Upper lobe of right lung (tissue), 1 donor: ENCODE measurements around the gene RASSF4. TPM values are rescaled to one million over a fixed set of nuclear protein-coding genes. Genes with fewer than 3 reads are reported as not detected.

Source experiments
- ATAC-seq: fragments of 200-7000 bp; cut with Tn5 transposase; one replicate; pipeline ENCODE4 v1.9.1; 2020; ENCODE audit warnings: mild to moderate bottlenecking, moderate library complexity
- DNase-seq: peaks from one replicate; pipeline ENCODE4 v3.0.0-alpha.2; 2020
- H3K27ac ChIP-seq: fragments of 200-600 bp; one replicate; pipeline ENCODE4 v1.8.0; 2022
- H3K27me3 ChIP-seq: fragments of 200-600 bp; one replicate; pipeline ENCODE4 v1.8.0; 2022; ENCODE audit warnings: mild to moderate bottlenecking
- H3K36me3 ChIP-seq: fragments of 200-600 bp; one replicate; pipeline ENCODE4 v1.8.0; 2022
- H3K4me1 ChIP-seq: fragments of 200-600 bp; one replicate; pipeline ENCODE4 v1.8.0; 2022
- H3K4me3 ChIP-seq: fragments of 200-600 bp; one replicate; pipeline ENCODE4 v1.8.0; 2022; ENCODE audit warnings: mild to moderate bottlenecking
- H3K9me3 ChIP-seq: fragments of 200-600 bp; one replicate; pipeline ENCODE4 v1.8.0; 2022
- CTCF ChIP-seq: fragments of 200-600 bp; IDR thresholded peaks from one replicate; pipeline ENCODE4 v1.8.0; 2022; ENCODE audit warnings: antibody characterized with exemption
- intact Hi-C: fragments of 100-400 bp; cut with DNase I; formaldehyde crosslinking; loops from one replicate; pipeline ENCODE4 v1.11.0; 2022
- total RNA-seq: library from RNA; stranded (reverse); fragmentation: NEBNext Ultra II Directional; extraction: Animal tissue kit (Norgen Biotek cat#: 25700); gene quantifications from one replicate; pipeline ENCODE4 v1.2.1, GENCODE V29; 2021
- donor health status: DM: no; HTN: yes; CAD: no; lungs with severe emphysema.

Gene RASSF4
- total RNA-seq, 1 donor from 2014 or later: 40.9 TPM

- Histone ChIP-seq H3K27ac (no peak overlapping the region), H3K4me1 (peaks cover 48% of the 10 kb centered on the region), H3K27me3 (no peaks in the 10 kb centered on the region), H3K9me3 (no peaks in the 10 kb centered on the region), H3K36me3 (peaks cover 28% of the 10 kb centered on the region), H3K4me3 (no peak overlapping the region)
- TF ChIP-seq CTCF: no peak
- ATAC-seq: no peak
- intact Hi-C loops: no loop called here
- DNase-seq: no peak
Observed at GRCh38 chr10:44988957-44989585, 29.5 kb downstream of the RASSF4 start.

- Histone ChIP-seq H3K36me3 (peaks cover 28% of the 10 kb centered on the region), H3K27ac (peak overlapping the region; percentile 17), H3K4me1 (peaks cover 48% of the 10 kb centered on the region), H3K27me3 (no peaks in the 10 kb centered on the region), H3K9me3 (no peaks in the 10 kb centered on the region), H3K4me3 (no peak overlapping the region)
- no peak for TF ChIP-seq CTCF
- ATAC-seq (no peak), DNase-seq (no peak)
- intact Hi-C loops: no loop called here
Observed at GRCh38 chr10:44989597-44990301, 30.1 kb downstream of the RASSF4 start.

- peak; percentile 25 for TF ChIP-seq CTCF
- peaks cover 23% of the 10 kb centered on the region for H3K36me3 ChIP-seq
- ATAC-seq: no peak
- peak overlapping the region; percentile 17 for H3K27ac ChIP-seq
- intact Hi-C loops: no loop called here
- peaks cover 49% of the 10 kb centered on the region for H3K4me1 ChIP-seq
- H3K9me3 ChIP-seq: no peaks in the 10 kb centered on the region
- no peak for DNase-seq
- H3K4me3 ChIP-seq: no peak overlapping the region
- no peaks in the 10 kb centered on the region for H3K27me3 ChIP-seq
Observed at GRCh38 chr10:44990302-44990655, 30.7 kb downstream of the RASSF4 start.

GRCh38 chr10:44990965-44991364, 31.4 kb downstream of the RASSF4 start:
- Histone ChIP-seq H3K4me3 (no peak overlapping the region), H3K9me3 (no peaks in the 10 kb centered on the region), H3K36me3 (peaks cover 21% of the 10 kb centered on the region), H3K4me1 (peaks cover 51% of the 10 kb centered on the region), H3K27ac (no peak overlapping the region), H3K27me3 (no peaks in the 10 kb centered on the region)
- ATAC-seq: no peak
- intact Hi-C loops: no loop called here
- TF ChIP-seq CTCF: no peak
- no peak for DNase-seq

- Histone ChIP-seq H3K4me1 (peaks cover 57% of the 10 kb centered on the region), H3K4me3 (no peak overlapping the region), H3K36me3 (peaks cover 21% of the 10 kb centered on the region), H3K27me3 (no peaks in the 10 kb centered on the region), H3K9me3 (no peaks in the 10 kb centered on the region), H3K27ac (peak overlapping the region; percentile 6)
- ATAC-seq (no peak), DNase-seq (no peak)
- intact Hi-C loops: no loop called here
- TF ChIP-seq CTCF: no peak
Observed at GRCh38 chr10:44991571-44991970, 32.0 kb downstream of the RASSF4 start.
